HuH-7.5 (cell line): ENCODE measurements around the gene MIEF2.
"Not testable (repeated sequence)": the region's sequence is repeated elsewhere in the genome, so short reads cannot be mapped to it uniquely, and the experiment has no call there.

Source experiments
- DNase-seq: peaks from one replicate; pipeline ENCODE4 v3.0.0; 2011; ENCODE audit warnings: low spot score

Gene MIEF2

GRCh38 chr17:18291718-18292540 lies 31.5 kb downstream of the MIEF2 start:
- DNase-seq = no peak

DNA sequence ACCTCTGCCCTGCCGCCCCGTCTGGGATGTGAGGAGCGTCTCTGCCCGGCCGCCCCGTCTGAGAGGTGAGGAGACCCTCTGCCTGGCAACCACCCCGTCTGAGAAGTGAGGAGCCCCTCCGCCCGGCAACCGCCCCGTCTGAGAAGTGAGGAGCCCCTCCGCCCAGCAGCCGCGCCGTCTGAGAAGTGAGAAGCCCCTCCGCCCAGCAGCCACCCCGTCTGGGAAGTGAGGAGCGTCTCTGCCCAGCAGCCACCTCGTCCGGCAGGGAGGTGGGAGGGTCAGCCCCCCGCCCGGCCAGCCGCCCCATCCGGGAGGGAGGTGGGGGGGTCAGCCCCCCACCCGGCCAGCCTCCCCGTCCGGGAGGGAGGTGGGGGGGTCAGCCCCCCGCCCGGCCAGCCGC lies 37.6 kb downstream of the MIEF2 start:
- not testable (repeated sequence) for DNase-seq

DNA sequence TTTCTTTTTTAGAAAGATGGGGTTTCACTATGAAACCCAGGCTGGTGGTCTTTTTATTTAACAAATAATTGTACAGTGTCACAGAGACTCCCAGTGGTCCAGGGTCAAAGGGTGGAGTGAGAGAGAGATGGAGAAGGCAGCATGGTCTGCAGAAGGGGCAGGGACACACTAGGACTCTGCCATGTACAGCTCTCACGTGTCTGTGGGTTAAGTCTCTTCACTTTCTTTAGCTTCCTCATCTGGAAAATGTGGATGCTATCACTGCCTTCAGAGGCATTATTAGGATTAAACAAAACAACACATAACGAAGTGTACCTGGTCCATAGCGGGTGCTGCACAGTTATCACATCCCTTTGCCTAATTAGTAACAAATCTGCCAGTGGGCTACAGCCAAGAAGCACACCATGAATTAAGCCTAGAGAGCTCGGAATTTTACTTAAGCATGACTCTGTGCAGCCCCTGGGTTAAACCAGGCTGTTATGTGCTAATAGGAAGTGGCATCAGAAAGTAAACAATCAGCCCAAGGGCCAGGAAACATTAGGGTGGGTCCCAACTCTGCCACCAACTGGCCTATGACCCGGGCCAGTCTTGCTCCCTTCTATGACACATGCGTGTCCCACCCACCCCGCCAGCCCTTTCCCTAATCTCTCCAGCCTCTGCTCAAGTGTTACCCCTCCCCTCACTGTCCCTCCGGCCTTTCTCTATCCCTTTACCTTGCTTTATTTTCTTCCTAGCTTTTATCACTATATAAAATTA lies 40.4 kb downstream of the MIEF2 start:
- DNase-seq = no peak

- not testable (repeated sequence) for DNase-seq
These were observed 42.7 kb downstream of the MIEF2 start for GRCh38 chr17:18303206-18303605.

GRCh38 chr17:18309202-18309601 lies 48.7 kb downstream of the MIEF2 start:
- DNase-seq = no peak

DNA sequence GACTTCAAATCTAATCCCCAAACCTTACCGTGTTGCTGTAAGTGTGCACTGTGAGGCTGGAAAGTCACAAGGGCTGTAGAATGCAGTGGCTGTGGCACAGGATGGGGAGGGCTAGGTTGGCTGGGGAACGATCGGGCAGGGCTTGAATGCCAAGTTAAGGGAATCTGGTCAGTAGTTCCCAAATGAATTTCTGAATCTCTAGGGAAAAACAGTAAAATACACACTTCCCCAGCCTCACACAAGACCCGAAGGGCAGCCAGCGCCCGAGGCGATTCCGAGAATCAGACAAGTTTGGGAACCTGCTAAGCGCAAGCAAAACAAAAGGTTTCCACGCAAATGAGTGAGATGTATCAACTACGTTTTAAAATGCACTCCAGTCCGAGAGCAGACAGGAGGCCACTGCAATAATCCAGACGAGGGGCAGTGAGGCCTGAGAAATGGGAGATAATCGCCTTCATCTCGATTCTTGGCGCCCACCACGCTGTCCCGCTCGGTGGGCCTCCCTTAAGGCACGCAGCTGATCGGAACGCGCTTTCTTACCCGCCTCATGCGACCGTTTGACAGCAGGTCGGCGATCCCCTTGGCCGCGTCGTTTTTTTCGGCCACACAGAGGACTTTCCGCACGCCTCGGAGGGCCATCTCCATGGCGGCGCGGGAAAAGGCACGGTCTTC lies 53.7 kb downstream of the MIEF2 start:
- DNase-seq = no peak

DNA sequence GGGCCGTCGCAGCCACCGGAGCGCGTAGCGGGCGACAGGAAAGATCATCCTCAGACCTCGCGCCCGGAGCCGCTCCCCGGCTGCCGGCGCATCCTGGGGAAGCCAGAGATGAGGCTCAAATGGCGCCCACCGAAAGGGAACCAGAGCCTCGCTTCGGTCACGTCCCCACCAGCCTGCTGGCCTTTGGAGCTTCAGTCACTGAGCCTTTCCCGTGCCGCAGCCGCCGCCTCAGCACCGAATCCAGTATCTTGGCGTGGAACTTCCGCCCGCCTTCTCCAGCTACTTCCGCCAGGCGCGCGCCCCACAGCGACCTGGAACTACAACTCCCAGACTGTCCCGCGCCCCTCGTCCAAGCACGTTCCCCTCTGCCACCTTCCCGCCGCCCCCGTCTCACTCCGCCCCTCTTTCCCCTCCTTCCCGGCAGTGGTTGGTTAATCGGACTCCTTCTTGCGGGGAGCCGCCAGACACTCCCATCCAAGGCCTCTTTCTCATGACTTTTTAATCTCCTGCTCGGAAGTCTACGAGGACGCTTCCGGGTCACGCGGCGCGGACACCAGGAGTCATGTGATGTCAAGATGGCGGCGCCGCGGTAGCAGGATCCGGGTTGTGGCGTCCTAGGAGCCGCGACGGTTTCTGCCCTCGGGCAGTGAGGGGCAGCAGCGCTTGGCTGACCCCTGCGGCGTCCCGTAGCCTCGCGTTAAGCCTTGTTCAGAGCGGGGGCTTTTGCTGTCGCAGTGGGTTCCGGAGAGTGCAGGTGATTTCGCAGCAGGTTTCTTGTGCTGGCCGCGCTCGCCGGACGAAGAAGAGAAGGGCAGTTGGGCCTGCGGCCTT lies 54.5 kb downstream of the MIEF2 start, which contains the start of the genes SMCR8 and TOP3A:
Gene SMCR8 (plus strand): TSS at position 563 of the 831 bp plus-strand sequence. CDS start 497 bp downstream, outside the sequence.
Gene TOP3A (minus strand): TSS at position 264 of the 831 bp plus-strand sequence. CDS start 216 bp downstream, at position 48.
- DNase-seq = peak; percentile 76

DNA sequence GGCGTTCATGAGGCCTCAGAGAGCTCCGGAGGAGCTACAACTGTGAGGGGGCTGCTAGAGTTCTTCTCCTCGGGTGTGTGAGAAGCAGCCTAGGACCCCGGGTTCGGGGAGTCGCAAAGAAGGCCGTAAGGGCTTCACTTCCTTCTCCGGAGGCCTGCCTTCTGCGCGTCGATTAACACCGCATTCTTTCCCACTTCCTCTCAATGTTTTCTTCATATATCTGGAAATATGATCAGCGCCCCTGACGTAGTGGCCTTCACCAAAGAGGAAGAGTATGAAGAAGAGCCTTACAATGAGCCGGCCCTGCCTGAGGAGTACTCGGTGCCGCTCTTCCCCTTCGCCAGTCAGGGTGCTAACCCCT lies 55.1 kb downstream of the MIEF2 start:
- DNase-seq = no peak

DNA sequence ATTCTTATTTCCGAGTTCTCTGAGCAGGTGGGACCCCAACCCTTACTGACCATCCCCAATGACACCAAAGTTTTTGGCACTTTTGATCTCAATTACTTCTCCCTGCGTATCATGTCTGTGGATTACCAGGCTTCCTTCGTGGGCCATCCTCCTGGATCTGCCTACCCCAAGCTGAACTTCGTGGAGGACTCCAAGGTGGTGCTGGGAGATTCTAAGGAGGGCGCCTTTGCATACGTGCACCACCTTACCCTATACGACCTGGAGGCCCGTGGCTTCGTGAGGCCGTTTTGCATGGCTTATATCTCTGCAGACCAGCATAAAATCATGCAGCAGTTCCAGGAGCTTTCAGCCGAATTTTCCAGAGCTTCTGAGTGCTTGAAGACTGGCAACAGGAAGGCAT lies 55.5 kb downstream of the MIEF2 start:
- no peak for DNase-seq
